Measurements from ENCODE around the gene NPHS1.
"Not testable (repeated sequence)": the region's sequence is repeated elsewhere in the genome, so short reads cannot be mapped to it uniquely, and the experiment has no call there.

NPHS1 gene, protein sequence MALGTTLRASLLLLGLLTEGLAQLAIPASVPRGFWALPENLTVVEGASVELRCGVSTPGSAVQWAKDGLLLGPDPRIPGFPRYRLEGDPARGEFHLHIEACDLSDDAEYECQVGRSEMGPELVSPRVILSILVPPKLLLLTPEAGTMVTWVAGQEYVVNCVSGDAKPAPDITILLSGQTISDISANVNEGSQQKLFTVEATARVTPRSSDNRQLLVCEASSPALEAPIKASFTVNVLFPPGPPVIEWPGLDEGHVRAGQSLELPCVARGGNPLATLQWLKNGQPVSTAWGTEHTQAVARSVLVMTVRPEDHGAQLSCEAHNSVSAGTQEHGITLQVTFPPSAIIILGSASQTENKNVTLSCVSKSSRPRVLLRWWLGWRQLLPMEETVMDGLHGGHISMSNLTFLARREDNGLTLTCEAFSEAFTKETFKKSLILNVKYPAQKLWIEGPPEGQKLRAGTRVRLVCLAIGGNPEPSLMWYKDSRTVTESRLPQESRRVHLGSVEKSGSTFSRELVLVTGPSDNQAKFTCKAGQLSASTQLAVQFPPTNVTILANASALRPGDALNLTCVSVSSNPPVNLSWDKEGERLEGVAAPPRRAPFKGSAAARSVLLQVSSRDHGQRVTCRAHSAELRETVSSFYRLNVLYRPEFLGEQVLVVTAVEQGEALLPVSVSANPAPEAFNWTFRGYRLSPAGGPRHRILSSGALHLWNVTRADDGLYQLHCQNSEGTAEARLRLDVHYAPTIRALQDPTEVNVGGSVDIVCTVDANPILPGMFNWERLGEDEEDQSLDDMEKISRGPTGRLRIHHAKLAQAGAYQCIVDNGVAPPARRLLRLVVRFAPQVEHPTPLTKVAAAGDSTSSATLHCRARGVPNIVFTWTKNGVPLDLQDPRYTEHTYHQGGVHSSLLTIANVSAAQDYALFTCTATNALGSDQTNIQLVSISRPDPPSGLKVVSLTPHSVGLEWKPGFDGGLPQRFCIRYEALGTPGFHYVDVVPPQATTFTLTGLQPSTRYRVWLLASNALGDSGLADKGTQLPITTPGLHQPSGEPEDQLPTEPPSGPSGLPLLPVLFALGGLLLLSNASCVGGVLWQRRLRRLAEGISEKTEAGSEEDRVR (N-terminal part only)

DNA sequence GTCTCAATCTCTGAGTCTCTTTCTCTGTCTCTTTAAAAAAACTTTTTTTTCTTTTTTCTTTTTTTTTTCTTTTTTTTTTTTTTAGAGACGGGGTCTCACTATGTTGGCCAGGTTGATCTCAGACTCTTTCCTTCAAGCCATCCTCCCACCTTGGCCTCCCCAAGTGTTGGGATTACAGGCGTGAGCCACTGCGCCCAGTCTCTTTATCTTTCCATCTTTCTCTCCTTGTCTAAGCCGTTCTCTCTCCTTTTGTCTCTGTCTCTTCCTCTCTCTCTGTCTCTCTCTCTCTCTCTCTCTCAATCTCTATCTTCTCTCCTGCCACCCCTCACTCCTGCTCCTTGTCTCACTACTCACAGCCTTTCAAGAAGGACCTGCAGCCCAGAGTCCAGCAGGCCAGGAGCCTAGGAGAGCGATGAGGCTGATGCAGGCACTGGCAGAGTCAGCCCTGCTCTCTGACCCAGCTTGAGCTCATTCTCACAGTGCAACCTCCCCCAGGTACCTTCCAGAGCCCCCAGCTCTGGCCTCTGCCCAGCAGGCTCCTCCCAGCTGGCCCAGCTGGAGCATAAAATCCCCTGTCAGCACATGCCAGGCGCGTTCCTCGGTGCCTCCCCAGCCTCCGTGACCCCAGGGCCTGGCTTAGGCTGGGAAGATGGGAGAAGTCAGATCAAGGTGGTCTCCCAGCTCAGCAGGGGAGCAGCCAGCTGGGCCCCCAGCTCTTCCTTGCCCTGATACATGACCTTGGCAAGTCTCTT lies at the start of gene NPHS1:
TSS of gene NPHS1 (minus strand) at position 476 of the 752 bp plus-strand sequence. CDS start 667 bp downstream, outside the sequence.
- no peak for TF ChIP-seq POLR2A (IDR thresholded peaks at IDR 0.05; ENCODE audit: low read depth, low read length)
- DNase-seq (ENCODE audit: insufficient read length, low spot score) (no peak), FAIRE-seq (no peak)

DNA sequence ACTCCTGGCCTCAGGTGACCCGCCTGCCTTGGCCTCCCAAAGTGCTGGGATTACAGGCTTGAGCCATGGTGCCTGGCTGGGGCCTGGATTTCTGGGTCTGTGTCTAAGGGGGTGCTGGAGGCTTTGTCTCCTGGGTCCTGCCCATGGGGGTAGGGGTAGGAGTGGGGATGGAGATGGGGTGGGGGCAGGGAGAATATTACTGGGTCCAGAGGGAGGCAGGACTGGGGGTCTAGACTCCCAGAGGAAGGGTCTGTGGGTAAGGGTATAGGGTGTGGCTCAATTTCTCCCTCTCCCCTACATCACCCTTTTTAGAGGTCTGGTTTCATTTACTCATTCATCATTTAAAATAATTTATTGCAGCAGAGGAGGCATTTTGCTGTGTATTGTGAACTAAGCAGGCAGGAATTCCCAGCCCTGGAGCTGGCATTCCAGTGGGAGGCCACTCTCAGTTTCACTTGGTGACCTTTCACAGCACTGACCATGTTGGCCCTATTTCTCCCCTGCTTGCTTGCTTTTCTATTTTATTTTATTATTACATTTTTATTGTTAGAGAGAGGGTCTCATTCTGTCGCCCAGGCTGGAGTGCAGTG lies 48.8 kb upstream of the NPHS1 start:
- DNase-seq (ENCODE audit: insufficient read length, low spot score): peak; percentile 69
- FAIRE-seq: no peak
- TF ChIP-seq POLR2A (IDR thresholded peaks at IDR 0.05; ENCODE audit: low read depth, low read length): no peak

DNA sequence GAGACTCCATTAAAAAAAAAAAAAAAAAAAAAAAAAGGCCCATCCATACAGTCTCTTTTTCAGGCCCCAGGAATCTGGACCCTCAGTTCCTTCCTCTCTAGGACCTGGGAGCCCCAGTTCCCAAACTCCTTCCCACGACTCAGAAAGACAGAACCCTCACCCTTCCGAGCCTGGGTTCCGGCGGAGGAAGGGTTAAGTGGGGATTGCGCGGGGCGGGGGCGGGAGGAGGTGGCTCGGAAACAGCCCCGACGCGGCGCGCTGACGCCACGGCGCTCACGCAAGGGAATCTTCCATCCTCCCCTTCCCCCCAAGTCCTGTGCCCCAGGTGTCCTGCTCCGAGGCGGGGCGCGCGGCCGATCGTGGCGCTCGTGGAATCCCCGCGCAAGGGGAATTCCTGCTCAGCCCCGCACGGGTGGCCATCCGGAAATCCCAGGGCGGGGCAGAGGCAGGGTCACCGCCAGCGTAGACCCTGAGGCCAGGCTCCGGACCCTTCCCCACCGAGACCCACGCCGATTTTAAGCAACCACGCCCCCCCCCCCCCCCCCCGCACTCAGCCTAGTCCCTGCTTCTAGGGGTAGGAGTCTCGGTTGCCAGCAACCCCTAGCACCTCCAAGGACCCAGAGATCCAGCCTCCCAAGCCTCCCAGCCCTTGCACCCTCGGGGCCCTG lies 47.4 kb upstream of the NPHS1 start:
- no peak for FAIRE-seq

DNA sequence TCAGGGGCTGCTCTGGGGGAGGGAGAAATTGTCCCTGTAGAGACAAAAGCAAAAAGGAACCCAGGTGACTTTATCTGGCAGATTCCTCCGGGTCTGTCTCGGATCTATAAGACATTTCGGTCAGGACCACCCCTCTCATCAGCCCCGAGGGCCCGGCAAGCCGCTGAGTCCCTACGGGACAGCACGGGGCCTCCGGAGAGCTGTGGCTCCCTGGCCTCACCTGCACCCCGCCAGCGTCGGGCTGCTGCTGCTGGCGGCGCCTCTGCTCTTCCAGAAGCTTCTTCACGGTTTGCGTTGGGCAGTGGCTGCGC lies 46.1 kb upstream of the NPHS1 start:
- TF ChIP-seq POLR2A (IDR thresholded peaks at IDR 0.05; ENCODE audit: low read depth, low read length): no peak
- DNase-seq (ENCODE audit: insufficient read length, low spot score): no peak
- no peak for FAIRE-seq

More for the DNA sequence above, 47.4 kb upstream of the NPHS1 start:
- peak; percentile 64 for TF ChIP-seq POLR2A (IDR thresholded peaks at IDR 0.05; ENCODE audit: low read depth, low read length)
- peak; percentile 94 for DNase-seq (ENCODE audit: insufficient read length, low spot score)

DNA sequence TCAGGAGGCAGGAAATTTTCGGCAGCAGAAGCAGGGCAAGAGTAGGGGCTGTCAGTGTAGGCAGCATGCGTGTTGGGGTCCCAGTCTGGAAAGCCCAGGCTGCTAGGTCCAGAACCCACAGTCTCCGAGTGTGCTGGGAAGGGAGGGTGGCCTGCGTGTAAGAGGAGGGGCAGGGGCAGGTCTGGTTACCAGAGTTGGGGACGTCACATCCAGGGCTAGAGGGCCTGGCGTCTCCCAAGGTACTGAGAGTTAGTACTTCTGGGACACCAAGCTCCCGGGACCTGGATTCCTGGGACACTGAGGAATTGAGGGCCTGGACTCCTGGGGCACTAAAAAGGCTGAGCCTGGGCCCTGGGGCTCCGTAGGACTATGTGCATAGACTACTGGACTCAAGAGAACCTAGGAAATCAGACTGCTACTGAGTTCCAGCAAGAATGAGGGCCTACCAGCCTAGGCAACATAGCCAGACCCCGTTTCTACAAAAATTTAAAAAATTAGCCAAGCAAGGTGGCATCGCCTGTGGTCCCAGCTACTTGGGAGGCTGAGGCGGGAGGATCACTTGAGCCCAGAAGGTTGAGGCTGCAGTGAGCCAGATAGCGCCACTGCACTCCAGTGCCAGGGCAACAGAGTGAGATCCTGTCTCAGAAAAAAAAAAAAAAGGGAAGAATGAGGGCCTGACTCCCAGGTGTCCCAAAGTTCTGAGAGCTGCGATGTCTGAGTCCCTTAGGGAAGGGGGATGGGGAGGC lies 45.6 kb upstream of the NPHS1 start:
- no peak for DNase-seq (ENCODE audit: insufficient read length, low spot score)
- no peak for FAIRE-seq
- no peak for TF ChIP-seq POLR2A (IDR thresholded peaks at IDR 0.05; ENCODE audit: low read depth, low read length)

DNA sequence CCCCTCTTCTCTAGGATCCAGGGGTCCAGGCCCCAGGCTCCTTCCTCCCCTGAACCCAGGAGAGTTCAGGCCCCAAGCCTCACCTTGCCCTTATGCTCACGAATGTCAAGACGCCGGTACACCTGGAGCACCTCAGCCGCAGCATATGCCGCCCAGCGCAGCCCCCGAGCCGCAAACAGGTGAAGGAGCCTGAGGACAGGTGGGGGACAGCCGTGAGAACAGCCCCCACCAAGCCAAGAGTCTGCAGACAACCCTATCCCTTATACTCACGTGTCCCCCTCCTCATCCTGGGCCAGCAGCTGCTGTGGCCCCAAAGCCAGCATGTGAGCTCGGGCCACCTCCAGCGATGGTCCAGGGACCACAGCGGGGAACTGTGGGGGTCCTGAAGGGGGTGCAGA lies 44.3 kb upstream of the NPHS1 start:
- DNase-seq (ENCODE audit: insufficient read length, low spot score) (no peak), FAIRE-seq (no peak)
- no peak for TF ChIP-seq POLR2A (IDR thresholded peaks at IDR 0.05; ENCODE audit: low read depth, low read length)

DNA sequence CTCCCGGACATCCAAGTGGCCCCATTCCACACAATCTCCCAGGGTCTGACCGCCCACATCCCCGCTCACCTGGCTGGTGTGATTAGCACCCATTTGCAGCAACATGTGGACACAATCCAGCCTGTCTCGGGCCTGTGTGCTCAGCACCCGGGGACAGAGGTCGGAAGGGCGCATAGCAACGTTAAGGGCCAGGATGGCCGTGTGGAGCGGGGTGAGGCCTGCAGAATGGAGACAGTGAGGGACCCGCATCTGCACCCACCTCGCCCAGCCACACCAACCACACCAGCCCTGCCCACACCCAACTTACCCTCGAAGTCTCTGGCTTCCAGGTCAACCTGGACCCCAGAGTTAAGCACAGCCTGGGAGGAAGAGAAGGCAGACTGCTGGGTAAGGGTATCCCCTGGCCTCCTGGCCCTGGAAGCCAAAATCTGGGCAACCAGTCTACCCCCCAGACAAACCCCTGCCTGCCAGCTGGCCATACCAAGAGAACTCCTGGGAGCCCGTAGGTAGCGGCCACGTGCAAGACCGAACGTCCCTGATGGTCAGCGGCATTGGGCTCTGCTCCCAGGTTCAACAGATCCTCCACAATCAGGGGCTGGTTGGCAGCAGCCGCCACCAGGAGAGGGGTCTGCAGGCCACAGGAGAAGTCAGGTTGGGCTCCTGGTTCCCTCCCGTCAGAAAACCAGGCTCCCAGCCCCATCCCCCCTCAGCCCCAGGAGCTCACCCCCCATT lies 43.8 kb upstream of the NPHS1 start:
- no peak for TF ChIP-seq POLR2A (IDR thresholded peaks at IDR 0.05; ENCODE audit: low read depth, low read length)
- DNase-seq (ENCODE audit: insufficient read length, low spot score) (no peak), FAIRE-seq (no peak)

DNA sequence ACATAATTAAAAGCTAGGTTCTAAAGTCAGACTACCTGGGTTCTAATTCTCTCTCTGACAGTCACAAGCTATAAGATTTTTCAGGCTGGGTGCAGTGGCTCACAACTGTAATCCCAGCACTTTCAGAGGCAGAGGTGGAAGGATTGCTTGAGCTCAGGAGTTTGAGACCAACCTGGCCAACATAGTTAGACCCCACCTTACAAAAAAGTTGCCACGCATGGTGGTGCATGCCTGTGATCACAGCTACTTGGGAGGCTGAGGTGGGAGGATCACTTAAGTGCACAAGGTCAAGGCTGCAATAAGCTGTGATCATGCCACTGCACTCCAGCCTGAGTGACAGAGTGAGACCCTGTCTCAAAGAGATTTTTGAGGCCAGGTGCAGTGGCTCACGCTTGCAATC lies 42.0 kb upstream of the NPHS1 start:
- DNase-seq (ENCODE audit: insufficient read length, low spot score) (no peak), FAIRE-seq (no peak)
- no peak for TF ChIP-seq POLR2A (IDR thresholded peaks at IDR 0.05; ENCODE audit: low read depth, low read length)

DNA sequence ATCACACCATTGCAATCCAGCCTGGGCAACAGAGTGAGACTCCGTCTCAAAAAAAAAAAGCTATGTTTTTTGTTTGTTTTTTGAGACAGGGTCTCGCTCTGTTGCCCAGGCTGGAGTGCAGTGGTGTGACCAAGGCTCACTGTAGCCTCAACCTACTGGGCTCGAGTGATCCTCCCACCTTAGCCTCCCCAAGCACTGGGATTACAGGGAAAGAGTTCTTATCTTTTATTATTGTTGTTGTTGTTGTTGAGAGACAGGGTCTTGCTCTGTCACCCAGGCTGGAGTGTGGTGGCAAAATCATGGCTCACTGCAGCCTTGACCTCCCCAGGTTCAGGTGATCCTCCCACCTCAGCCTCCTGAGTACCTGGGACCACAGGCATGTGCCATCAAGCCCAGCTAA lies 39.5 kb upstream of the NPHS1 start:
- FAIRE-seq; DNase-seq (ENCODE audit: insufficient read length, low spot score): not testable (repeated sequence)

DNA sequence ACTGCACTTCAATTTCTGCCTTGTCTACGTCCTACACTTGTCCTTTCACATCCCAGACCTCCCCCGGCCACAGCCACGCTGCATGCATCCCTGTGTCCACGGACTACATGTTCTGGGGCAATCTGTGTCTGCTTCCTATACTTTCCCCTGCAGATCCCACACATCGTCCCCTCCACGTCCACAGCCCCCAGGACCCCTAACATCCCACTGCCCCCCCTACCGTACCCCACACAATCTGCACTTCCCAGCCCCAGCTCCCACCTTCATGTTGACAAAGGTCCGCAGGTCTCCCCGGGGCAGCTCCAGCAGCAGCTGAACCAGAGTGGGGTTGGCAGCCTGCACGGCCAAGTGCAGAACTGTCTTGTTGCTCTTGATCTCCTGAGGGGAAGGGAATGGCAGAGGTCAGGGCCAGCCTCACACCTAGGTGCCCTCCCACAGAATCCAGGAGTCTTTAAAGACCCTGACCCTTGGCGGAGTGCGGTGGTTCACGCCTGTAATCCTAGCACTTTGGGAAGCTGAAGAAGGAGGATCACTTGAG lies 37.9 kb upstream of the NPHS1 start:
- no peak for TF ChIP-seq POLR2A (IDR thresholded peaks at IDR 0.05; ENCODE audit: low read depth, low read length)
- DNase-seq (ENCODE audit: insufficient read length, low spot score): no peak
- FAIRE-seq: no peak

DNA sequence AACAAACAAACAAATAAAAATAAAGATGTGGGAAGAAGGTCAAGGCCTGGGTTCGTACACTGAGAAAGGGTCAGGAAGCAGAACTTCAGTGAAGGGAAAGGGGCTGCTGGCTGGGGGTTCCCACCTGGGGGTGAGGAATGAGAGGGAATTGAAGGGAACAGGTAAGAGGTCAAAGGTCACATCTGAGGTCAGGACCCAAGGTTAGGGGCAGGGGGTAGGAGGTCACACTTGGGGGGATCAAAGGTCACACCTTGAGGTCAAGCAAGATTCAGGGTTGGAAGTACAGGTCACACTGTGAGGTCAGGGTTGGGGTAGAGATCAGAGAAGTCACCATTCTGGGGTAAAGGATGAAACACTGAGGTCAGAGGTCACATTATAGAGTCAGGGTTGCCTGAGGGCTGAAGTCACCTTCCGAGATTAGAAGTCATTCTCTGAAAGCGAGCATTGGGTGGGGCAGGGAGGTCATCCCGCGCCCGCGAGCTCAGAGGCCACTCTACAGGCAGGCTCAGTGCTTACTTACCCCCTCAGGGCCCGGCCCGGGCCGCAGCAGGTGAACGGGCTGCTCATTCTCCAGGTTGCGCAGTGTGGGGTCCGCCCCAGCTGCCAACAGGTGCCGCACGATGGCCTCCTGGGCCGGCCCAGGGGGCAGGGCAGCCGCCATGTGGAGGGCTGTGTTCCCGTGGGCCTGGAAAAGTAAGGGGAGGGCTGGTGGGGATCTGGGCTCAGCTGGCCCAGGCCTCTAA lies 37.2 kb upstream of the NPHS1 start:
- no peak for TF ChIP-seq POLR2A (IDR thresholded peaks at IDR 0.05; ENCODE audit: low read depth, low read length)
- no peak for FAIRE-seq

More for the DNA sequence above, 37.2 kb upstream of the NPHS1 start:
- DNase-seq (ENCODE audit: insufficient read length, low spot score): no peak
